ENCODE results near the gene AP3B1.

- TF ChIP-seq ZNF121 (CRISPR knock-in tag; IDR thresholded peaks at IDR 0.05) (no peak), SOX15 (CRISPR knock-in tag; IDR thresholded peaks at IDR 0.05) (no peak), NFATC4 (CRISPR knock-in tag; IDR thresholded peaks at IDR 0.05) (no peak), HMGXB4 (CRISPR knock-in tag; IDR thresholded peaks at IDR 0.05) (no peak), CTCF (IDR thresholded peaks at IDR 0.05) (no peak), FOXJ3 (CRISPR knock-in tag; IDR thresholded peaks at IDR 0.05; ENCODE audit: borderline replicate concordance) (no peak), SP1 (CRISPR knock-in tag; conservative IDR thresholded peaks at IDR 0.05) (no peak), MAX (CRISPR knock-in tag; IDR thresholded peaks at IDR 0.05) (no peak), AFF4 (CRISPR knock-in tag; IDR thresholded peaks at IDR 0.05; ENCODE audit: borderline replicate concordance) (no peak), ETV6 (CRISPR knock-in tag; IDR thresholded peaks at IDR 0.05) (no peak), SMAD3 (CRISPR knock-in tag; IDR thresholded peaks at IDR 0.05; ENCODE audit: borderline replicate concordance) (no peak)
These were observed 294.3 kb downstream of the AP3B1 start for GRCh38 chr5:78000191-78000590.
